Frontal cortex (tissue), 4 donors: ENCODE results near the gene CDC42EP5. TPM values are rescaled to one million over a fixed set of nuclear protein-coding genes. Genes with fewer than 3 reads are reported as not detected.
"Not testable (repeated sequence)": the region's sequence is repeated elsewhere in the genome, so short reads cannot be mapped to it uniquely, and the experiment has no call there.

Source experiments
- DNase-seq, 2 donors: peaks; one replicate each; pipeline ENCODE4 v3.0.0; 2012; ENCODE audit warnings: low spot score in 2 of 2
- FAIRE-seq: peaks from 2 replicates; lab custom pipeline; 2012; peaks lifted over from hg19 to GRCh38; lab: Jason Lieb, UNC
- total RNA-seq: library from RNA; depleted of rRNA; stranded (reverse); fragments of >200 nt; gene quantifications from one replicate; pipeline ENCODE4 v1.2.3, GENCODE V29; 2014
- donor health status: control.
- donor health status: control.
- donor health status: control.

CDC42EP5 gene
- total RNA-seq, 1 donor from 2014 or later = 4.1 TPM

GRCh38 chr19:54493056-54493455 lies 20.0 kb upstream of the CDC42EP5 start:
- DNase-seq, FAIRE-seq: not testable (repeated sequence)

GRCh38 chr19:54492568-54492967 lies 19.5 kb upstream of the CDC42EP5 start:
- FAIRE-seq (no peak), DNase-seq (no peak)

GRCh38 chr19:54489766-54490165 lies 16.7 kb upstream of the CDC42EP5 start:
- FAIRE-seq (no peak), DNase-seq (no peak)

GRCh38 chr19:54489341-54489740 lies 16.2 kb upstream of the CDC42EP5 start:
- FAIRE-seq (no peak), DNase-seq (no peak)

GRCh38 chr19:54485851-54486250 lies 12.8 kb upstream of the CDC42EP5 start:
- FAIRE-seq (no peak), DNase-seq (no peak)

- FAIRE-seq (no peak), DNase-seq (no peak)
Observed at GRCh38 chr19:54484451-54484850, 11.4 kb upstream of the CDC42EP5 start.

GRCh38 chr19:54482889-54483288 lies 9.8 kb upstream of the CDC42EP5 start:
- DNase-seq = no peak
- FAIRE-seq = no peak

GRCh38 chr19:54481326-54481930 lies 8.3 kb upstream of the CDC42EP5 start:
- DNase-seq (peak in 1 of 2 donors; percentile 53), FAIRE-seq (no peak)

- DNase-seq (no peak), FAIRE-seq (no peak)
Observed at GRCh38 chr19:54480051-54480450, 7.0 kb upstream of the CDC42EP5 start.

- no peak for FAIRE-seq
Observed at GRCh38 chr19:54478677-54479266, 5.7 kb upstream of the CDC42EP5 start.

GRCh38 chr19:54477650-54478049 lies 4.6 kb upstream of the CDC42EP5 start:
- DNase-seq = no peak
- FAIRE-seq = no peak

More at GRCh38 chr19:54478677-54479266, 5.7 kb upstream of the CDC42EP5 start:
- no peak for DNase-seq

GRCh38 chr19:54475706-54476105 lies 2.6 kb upstream of the CDC42EP5 start:
- DNase-seq (no peak), FAIRE-seq (no peak)

GRCh38 chr19:54473892-54474372 lies 836 bp upstream of the CDC42EP5 start:
- DNase-seq (peak in 1 of 2 donors; percentile 6), FAIRE-seq (no peak)

GRCh38 chr19:54470991-54471782 lies 1.9 kb downstream of the CDC42EP5 start:
- FAIRE-seq = no peak
- peak; percentile 62 to 65 for DNase-seq

- no peak for FAIRE-seq
- DNase-seq = no peak
Observed at GRCh38 chr19:54470276-54470887, 2.7 kb downstream of the CDC42EP5 start.

- DNase-seq (peak in 1 of 2 donors; percentile 27), FAIRE-seq (no peak)
Observed at GRCh38 chr19:54469496-54469934, 3.6 kb downstream of the CDC42EP5 start.

- not testable (repeated sequence) for FAIRE-seq, DNase-seq
Observed at GRCh38 chr19:54466110-54466480, 7.0 kb downstream of the CDC42EP5 start.

- DNase-seq (peak in 1 of 2 donors; percentile 18), FAIRE-seq (no peak)
Observed at GRCh38 chr19:54465426-54466109, 7.5 kb downstream of the CDC42EP5 start.

- FAIRE-seq = no peak
Observed at GRCh38 chr19:54464630-54465425, 8.3 kb downstream of the CDC42EP5 start.

More at GRCh38 chr19:54464630-54465425, 8.3 kb downstream of the CDC42EP5 start:
- DNase-seq = peak; percentile 84 to 89
